Loucy (cell line): ENCODE measurements around the gene RELL1.

Experiments
- H2AFZ ChIP-seq: fragments of 200-600 bp; sonication (generic); 2 replicates; pipeline ENCODE4 v1.6.0; 2016; ENCODE audit warnings: antibody characterized with exemption, mild to moderate bottlenecking, low read length, moderate library complexity
- H3F3A ChIP-seq: fragments of 200-600 bp; 2 replicates; pipeline ENCODE4 v1.6.0; 2016; ENCODE audit warnings: antibody characterized with exemption, low read depth, mild to moderate bottlenecking
- H3K27me3 ChIP-seq: fragments of 200-600 bp; sonication (generic); 2 replicates; pipeline ENCODE4 v1.6.1; 2014; ENCODE audit warnings: low read length, mild to moderate bottlenecking; ENCODE audit not compliant: insufficient read depth, poor library complexity, severe bottlenecking
- H3K36me3 ChIP-seq: fragments of 200-600 bp; sonication (generic); 2 replicates; pipeline ENCODE4 v1.6.1; 2016; ENCODE audit warnings: low read length; ENCODE audit not compliant: insufficient read depth
- H3K4me1 ChIP-seq: fragments of 200-600 bp; sonication (generic); 2 replicates; pipeline ENCODE4 v1.5.1; 2014; ENCODE audit warnings: low read length, mild to moderate bottlenecking; ENCODE audit not compliant: insufficient read depth, poor library complexity, severe bottlenecking
- H3K4me2 ChIP-seq: fragments of 200-600 bp; sonication (generic); 2 replicates; pipeline ENCODE4 v1.6.0; 2014; ENCODE audit warnings: antibody characterized with exemption, low read length, low read depth, mild to moderate bottlenecking; ENCODE audit not compliant: poor library complexity, severe bottlenecking
- H3K4me3 ChIP-seq: fragments of 200-600 bp; sonication (generic); 2 replicates; pipeline ENCODE4 v1.5.1; 2014; ENCODE audit warnings: low read length, mild to moderate bottlenecking, mixed read lengths; ENCODE audit not compliant: poor library complexity, severe bottlenecking
- H3K79me2 ChIP-seq: fragments of 200-600 bp; sonication (generic); 2 replicates; pipeline ENCODE4 v1.6.1; 2014; ENCODE audit warnings: low read length; ENCODE audit not compliant: insufficient read depth
- H3K9ac ChIP-seq: fragments of 200-600 bp; sonication (generic); 2 replicates; pipeline ENCODE4 v1.6.0; 2014; ENCODE audit warnings: mild to moderate bottlenecking, low read depth, low read length, moderate library complexity; ENCODE audit not compliant: poor library complexity, severe bottlenecking
- H3K9me2 ChIP-seq: fragments of 200-600 bp; sonication (generic); replicated peaks from 2 replicates; pipeline ENCODE4 v1.6.1; 2016; ENCODE audit warnings: low read depth, low read length, mixed read lengths
- H3K9me3 ChIP-seq: fragments of 200-600 bp; sonication (generic); 2 replicates; pipeline ENCODE4 v1.6.1; 2014; ENCODE audit warnings: mild to moderate bottlenecking, antibody characterized with exemption, low read length, low read depth; ENCODE audit not compliant: insufficient read depth
- H4K20me1 ChIP-seq: fragments of 200-600 bp; sonication (generic); 2 replicates; pipeline ENCODE4 v1.6.0; 2014; ENCODE audit warnings: antibody characterized with exemption, low read length, mild to moderate bottlenecking; ENCODE audit not compliant: insufficient read depth, poor library complexity, severe bottlenecking
- CTCF ChIP-seq: fragments of 200-600 bp; sonication (generic); conservative IDR thresholded peaks from 2 replicates; pipeline ENCODE4 v1.5.1; 2014; ENCODE audit warnings: mild to moderate bottlenecking, antibody characterized with exemption, low read length
- EZH2phosphoT487 ChIP-seq: fragments of 200-600 bp; IDR thresholded peaks from 2 replicates; pipeline ENCODE4 v1.6.1; 2018; ENCODE audit warnings: antibody characterized with exemption, mild to moderate bottlenecking, moderate library complexity, borderline replicate concordance

Gene RELL1

DNA sequence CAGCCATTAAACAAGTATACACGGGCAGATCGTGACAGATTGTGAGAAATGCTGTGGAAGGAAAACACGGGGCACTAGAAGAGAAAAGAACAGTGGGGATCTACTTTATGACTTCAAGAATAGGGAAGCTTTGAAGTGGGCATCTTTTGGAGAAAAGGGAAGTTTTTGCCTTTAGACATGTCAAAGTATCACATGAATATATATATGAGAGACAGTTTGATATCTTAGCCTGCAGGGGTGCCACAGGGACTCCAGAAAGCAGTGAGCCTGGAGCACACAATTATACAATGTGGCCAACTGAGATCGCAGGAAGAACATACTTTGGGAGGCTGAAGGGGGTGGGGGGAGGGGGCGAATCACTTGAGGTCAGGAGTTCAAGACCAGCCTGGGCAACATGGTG is 35.7 kb downstream of the RELL1 start:
- TF ChIP-seq EZH2phosphoT487 (no peak), CTCF (no peak)
- no peaks in the 10 kb centered on the region for H4K20me1 ChIP-seq
- H3F3A ChIP-seq = no peaks in the 10 kb centered on the region

DNA sequence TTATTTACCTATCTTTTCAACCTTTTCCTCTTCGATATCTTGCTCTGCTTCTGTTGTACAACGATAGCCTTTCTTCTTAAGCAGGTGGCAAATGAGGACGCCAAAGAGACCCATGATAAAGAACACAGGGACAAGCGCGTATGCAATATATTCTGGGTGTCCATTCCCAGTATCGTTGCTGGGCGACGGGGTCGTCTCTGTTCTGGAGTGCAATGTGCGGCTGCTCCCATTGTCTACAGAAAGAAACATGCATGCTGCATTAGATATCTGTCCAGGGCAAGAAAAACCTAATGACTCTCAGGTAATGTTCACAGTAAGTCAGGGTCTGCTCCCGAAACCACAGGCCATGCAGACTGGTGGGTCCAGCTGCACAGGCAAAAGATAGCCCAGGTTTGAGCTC is 36.9 kb downstream of the RELL1 start:
- Histone ChIP-seq H3K27me3 (no peaks in the 10 kb centered on the region), H2AFZ (no peak overlapping the region), H3K4me1 (peaks cover 11% of the 10 kb centered on the region), H3K79me2 (peaks cover 13% of the 10 kb centered on the region; the same call in 1 of the 2 replicates), H3K4me2 (no peak overlapping the region), H3K36me3 (peaks cover 31% of the 10 kb centered on the region; the same call in 1 of the 2 replicates), H3K9me2 (no peaks in the 10 kb centered on the region), H3K9ac (no peak overlapping the region), H3K4me3 (no peak overlapping the region), H3K9me3 (no peaks in the 10 kb centered on the region), H3F3A (no peaks in the 10 kb centered on the region), H4K20me1 (no peaks in the 10 kb centered on the region)
- TF ChIP-seq CTCF (no peak), EZH2phosphoT487 (no peak)

More for the DNA sequence above, 35.7 kb downstream of the RELL1 start:
- Histone ChIP-seq H3K4me3 (no peak overlapping the region), H3K27me3 (no peaks in the 10 kb centered on the region), H3K9me2 (no peaks in the 10 kb centered on the region), H3K9ac (no peak overlapping the region), H3K9me3 (no peaks in the 10 kb centered on the region), H3K79me2 (peaks cover 13% of the 10 kb centered on the region; the same call in 1 of the 2 replicates), H3K36me3 (peaks cover 32% of the 10 kb centered on the region; the same call in 1 of the 2 replicates), H3K4me1 (peaks cover 11% of the 10 kb centered on the region), H2AFZ (no peak overlapping the region), H3K4me2 (no peak overlapping the region)

DNA sequence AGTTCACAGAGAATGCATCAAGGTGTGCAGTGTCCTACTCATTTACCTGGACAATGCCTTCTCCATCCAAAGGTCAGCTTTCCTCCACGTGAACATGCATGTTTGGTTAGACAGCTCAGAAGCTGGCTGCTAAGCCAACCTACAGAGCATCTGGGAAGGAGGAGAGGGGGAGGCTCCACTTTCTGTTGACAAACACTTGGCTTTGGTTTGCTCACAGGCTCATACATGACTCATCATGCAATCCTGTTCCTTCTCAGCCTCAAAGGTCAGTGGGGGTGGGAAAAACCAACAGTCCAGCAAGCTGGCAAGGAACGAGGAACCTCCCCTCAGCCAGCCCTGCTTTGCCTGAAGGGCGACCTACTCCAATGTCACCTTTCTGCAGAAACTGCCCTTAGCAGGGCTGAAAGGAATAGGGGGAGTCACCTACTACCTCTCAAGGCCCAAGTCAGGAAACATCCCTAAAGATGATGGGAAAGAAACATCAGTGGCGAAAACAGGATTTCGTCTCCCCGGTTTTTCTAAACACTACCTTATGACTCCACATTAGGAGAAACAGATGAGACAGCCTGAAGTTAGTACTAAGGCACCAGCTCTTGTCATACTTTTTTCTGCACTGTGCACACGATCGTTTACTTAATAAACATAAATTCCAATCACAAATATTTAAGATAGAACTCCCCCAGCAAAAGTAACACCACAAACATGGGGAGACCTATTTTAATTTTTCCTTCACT is 37.9 kb downstream of the RELL1 start:
- no peaks in the 10 kb centered on the region for H3K27me3 ChIP-seq
- TF ChIP-seq CTCF = no peak
- no peak for TF ChIP-seq EZH2phosphoT487
- peaks cover 8% of the 10 kb centered on the region; the same call in 1 of the 2 replicates for H3K79me2 ChIP-seq
- H4K20me1 ChIP-seq = no peaks in the 10 kb centered on the region
- H3K9me2 ChIP-seq = no peaks in the 10 kb centered on the region
- H3K4me3 ChIP-seq = no peak overlapping the region
- H2AFZ ChIP-seq = no peak overlapping the region
- peaks cover 10% of the 10 kb centered on the region for H3K4me1 ChIP-seq
- H3K36me3 ChIP-seq = peaks cover 31% of the 10 kb centered on the region; the same call in 1 of the 2 replicates
- no peaks in the 10 kb centered on the region for H3F3A ChIP-seq
- H3K4me2 ChIP-seq = no peak overlapping the region
- no peak overlapping the region for H3K9ac ChIP-seq
- H3K9me3 ChIP-seq = no peaks in the 10 kb centered on the region
